GM21447 (cell line): ENCODE results near the gene GABRD.

Source experiments
- ATAC-seq: cut with Tn5 transposase; IDR thresholded peaks from one replicate; pipeline ENCODE4 v1.9.1; 2021; ENCODE audit not compliant: unreplicated experiment

Gene GABRD

GRCh38 chr1:2052054-2052679 lies 33.0 kb downstream of the GABRD start:
- no peak for ATAC-seq

- ATAC-seq = no peak
Measured at GRCh38 chr1:2052756-2053155, 33.6 kb downstream of the GABRD start.

GRCh38 chr1:2053217-2053616 lies 34.1 kb downstream of the GABRD start:
- ATAC-seq = no peak

GRCh38 chr1:2053784-2054376 lies 34.7 kb downstream of the GABRD start:
- ATAC-seq = no peak

DNA sequence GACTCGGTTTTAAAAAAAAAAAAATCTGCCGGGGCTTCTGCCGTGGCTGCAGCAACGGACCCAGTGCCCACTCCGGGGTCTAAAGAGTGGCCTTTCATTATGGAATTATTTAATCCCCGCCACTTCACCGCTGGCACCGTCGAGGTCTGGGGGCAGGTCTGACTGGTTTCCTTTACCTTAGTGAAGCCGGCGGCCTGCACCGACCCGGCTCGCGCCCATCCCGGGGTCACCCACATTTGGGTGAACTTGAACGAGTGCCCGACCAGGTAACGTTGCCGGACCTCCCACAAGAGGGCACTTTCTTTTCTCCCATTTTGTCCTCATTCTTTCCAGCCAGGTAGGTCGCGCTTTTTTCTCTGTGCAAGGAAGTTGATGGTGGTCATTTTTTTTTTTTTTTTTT lies 35.4 kb downstream of the GABRD start:
- ATAC-seq = no peak

DNA sequence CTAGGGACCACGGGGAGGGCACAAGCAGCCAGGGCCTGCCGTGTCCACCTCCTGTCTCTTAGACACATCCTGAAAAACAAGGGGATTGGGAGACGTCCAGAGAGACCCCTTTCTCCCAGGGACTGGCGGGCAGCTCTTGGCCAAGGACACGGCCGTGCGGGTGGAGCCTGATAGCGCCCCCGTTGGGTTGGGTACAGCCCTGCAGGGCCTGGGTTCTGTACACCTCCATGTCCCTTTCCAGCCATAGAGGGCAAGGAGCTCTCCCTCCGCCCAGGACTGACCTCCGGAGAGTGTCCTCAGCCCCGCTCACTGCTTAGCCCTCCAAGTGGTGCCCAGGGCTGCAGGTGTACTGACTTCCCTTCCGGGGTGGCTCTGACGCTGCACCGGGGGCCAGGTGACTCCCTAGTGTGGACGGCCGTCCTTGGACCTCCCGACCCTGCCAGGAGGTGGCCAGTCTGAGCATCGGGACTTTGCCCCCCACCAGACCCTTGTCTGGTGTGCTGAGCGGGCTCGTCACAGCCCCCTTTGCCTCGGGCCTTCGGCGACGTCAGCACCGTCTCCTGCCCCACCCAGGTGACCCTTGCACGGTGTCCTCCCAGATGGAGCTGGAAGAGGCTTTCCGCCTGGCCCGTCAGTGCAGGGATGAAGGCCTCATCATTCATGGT lies 36.9 kb downstream of the GABRD start:
- no peak for ATAC-seq

GRCh38 chr1:2056955-2057590 lies 37.9 kb downstream of the GABRD start:
- ATAC-seq = no peak

GRCh38 chr1:2059290-2059953 lies 40.3 kb downstream of the GABRD start:
- ATAC-seq = no peak

GRCh38 chr1:2060072-2060471 lies 40.9 kb downstream of the GABRD start:
- no peak for ATAC-seq

- ATAC-seq = no peak
Measured at GRCh38 chr1:2060535-2060934, 41.4 kb downstream of the GABRD start.

DNA sequence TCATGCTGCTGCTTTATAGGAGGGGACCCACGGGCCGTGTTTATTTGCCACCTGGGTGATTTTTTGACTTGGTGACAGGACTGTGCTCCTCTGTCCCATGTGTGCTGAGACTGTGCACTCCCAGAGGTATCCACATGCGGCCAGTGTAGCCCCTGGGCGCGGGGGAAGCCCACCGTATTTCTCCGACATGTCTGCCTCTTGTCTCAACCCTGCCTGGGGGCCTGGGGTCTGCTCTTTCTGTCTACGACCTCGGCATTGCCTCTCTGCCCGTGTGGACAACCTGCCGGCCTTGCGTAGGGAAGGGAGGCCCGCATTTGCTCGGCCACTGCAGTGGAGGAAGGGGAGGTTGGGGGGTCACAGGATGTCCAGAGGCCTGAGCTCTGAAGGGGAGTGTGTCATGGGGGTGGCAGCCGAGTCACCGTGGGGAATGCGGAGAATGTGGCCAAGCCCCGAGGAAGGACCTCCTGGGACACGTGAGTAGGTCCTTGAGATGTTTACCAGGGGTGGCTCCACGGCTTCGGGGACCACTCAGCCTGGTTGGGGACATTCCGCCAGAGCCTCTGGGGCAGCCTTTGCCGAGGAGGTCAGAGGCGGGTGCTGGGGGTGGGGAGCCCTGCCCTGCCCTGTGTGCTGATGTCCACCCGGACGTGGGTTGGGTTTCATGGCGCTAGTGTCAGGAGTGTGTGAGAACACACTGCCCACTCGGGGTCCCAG lies 42.1 kb downstream of the GABRD start:
- no peak for ATAC-seq

GRCh38 chr1:2065699-2066098 lies 46.6 kb downstream of the GABRD start:
- no peak for ATAC-seq

DNA sequence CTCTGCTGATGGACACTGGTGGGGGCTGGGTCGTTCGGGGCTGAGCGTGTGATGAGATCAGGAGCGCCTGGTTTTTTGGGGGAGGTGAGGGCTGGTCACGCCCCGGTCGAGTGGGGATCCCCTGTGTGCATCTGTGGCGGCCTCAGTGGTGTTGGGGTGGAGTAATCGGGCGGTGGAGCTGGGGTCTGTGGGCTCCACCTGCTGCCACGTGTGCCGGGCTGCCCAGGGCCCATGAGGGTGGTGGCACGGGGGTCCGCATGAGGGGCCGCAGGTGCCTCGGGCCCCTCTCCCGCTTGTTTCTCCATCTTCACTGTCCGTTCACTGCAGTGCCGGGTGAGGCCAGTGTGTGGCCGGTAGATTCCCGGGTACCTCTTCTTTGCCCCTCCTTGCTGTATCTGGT lies 48.2 kb downstream of the GABRD start:
- ATAC-seq = no peak

DNA sequence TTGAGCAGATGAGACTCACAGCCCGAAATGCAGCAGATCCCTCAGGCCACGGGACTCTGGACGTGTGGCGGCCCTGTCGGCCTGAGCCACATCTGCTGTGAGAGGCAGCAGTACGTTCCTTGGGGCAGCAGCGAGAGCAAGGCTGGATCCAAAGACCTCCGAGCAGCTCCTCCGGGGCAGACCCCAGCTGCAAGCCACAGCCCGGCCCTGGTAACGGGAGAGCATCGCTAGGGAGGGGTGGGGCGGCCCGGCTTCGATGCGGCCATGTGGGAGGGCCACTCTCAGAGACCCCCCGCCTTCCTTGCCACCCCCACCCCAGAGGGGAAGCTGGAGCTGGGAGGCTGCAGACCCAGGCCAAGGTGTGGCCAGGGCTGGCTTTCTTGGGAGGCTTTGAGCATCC lies 48.8 kb downstream of the GABRD start:
- no peak for ATAC-seq

DNA sequence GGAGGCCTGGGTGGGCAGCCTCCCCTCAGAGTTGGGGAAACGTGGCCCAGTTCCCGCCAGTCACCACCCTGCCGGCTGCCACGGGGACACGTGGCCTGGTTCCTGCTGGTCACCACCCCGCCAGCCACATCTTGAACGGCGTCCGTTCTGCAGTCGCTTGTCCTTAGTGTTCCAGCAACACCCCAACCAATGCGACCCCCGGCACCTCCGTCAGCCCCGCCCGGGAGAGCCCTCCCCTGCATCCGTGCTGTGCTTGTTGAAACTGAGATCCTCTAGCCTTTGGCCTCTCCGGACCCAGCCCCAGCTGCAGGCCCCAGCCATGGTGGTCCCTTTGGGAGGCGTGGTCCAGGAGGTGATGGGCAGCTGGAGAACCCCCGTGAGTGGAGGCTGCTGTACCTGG lies 49.8 kb downstream of the GABRD start:
- ATAC-seq = no peak

DNA sequence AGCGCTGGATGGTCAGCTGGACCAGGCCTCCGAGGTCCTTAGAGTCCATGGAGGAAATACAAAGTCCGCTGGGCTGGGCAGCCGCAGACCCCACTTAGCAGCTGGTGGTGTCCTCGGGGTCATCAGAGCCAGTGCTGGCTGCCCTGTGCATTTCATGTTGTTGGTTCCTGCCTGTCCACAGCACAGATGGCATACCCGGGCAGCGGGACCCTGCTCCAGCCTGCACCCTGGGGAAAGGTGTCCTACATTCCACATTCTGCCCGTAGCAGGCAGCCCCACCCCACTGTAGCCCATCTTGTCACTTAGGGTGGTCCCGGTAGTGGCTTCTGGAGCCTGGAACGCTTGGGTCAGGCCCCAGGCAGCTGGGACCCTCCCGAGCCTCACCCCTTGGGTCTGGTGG lies 50.9 kb downstream of the GABRD start:
- ATAC-seq = no peak

GRCh38 chr1:2070800-2071530 lies 51.8 kb downstream of the GABRD start:
- ATAC-seq = no peak

GRCh38 chr1:2072109-2072806 lies 53.1 kb downstream of the GABRD start:
- ATAC-seq = no peak

- ATAC-seq = no peak
Measured at GRCh38 chr1:2072891-2073290, 53.7 kb downstream of the GABRD start.
